A673 (cell line): ENCODE data around the gene RSL1D1. TPM values are rescaled to one million over a fixed set of nuclear protein-coding genes. Genes with fewer than 3 reads are reported as not detected.

Experiments
- BruUV-seq: library from RNA; stranded (reverse); fragments of 400-500 nt; replicated peaks from 2 replicates; lab custom pipeline; 2021; lab: Mats Ljungman, UMichigan
- CTCF ChIA-PET: fragments of 300-600 bp; sonication (Branson Sonifier 250); formaldehyde crosslinking; loops from one replicate; lab custom pipeline; 2022; ENCODE audit warnings: antibody characterized with exemption; lab: Charles Lee
- POLR2A ChIA-PET: fragments of 300-600 bp; sonication (Branson Sonifier 250); formaldehyde crosslinking; loops from one replicate; lab custom pipeline; 2022; ENCODE audit warnings: antibody characterized with exemption; ENCODE audit not compliant: low non-redundant PET; lab: Charles Lee
- DNase-seq: peaks from one replicate; pipeline ENCODE4 v3.0.0-alpha.2; 2015; ENCODE audit warnings: low spot score
- H3K27ac ChIP-seq: fragments of 200-600 bp; sonication (generic); 2 replicates; pipeline ENCODE4 v1.5.1; 2016; ENCODE audit warnings: mixed run types, low read depth, mild to moderate bottlenecking, mixed read lengths, antibody characterized with exemption, low read length; ENCODE audit not compliant: poor library complexity, severe bottlenecking
- H3K27me3 ChIP-seq: fragments of 200-600 bp; sonication (generic); replicated peaks from 2 replicates; pipeline ENCODE4 v1.6.1; 2017; ENCODE audit warnings: mixed run types, low read depth, mild to moderate bottlenecking, mixed read lengths, antibody characterized with exemption, low read length; ENCODE audit not compliant: insufficient read depth, poor library complexity
- H3K36me3 ChIP-seq: fragments of 200-600 bp; sonication (generic); 2 replicates; pipeline ENCODE4 v1.6.1; 2016; ENCODE audit warnings: mixed run types, mild to moderate bottlenecking, mixed read lengths, antibody characterized with exemption, low read length; ENCODE audit not compliant: insufficient read depth, poor library complexity, severe bottlenecking
- H3K4me1 ChIP-seq: fragments of 200-600 bp; sonication (generic); 2 replicates; pipeline ENCODE4 v1.6.1; 2017; ENCODE audit warnings: mixed run types, mild to moderate bottlenecking, mixed read lengths, antibody characterized with exemption, low read length; ENCODE audit not compliant: insufficient read depth, poor library complexity, severe bottlenecking
- H3K4me3 ChIP-seq: fragments of 200-600 bp; sonication (generic); 2 replicates; pipeline ENCODE4 v1.5.1; 2016; ENCODE audit warnings: low read depth, mixed run types, mild to moderate bottlenecking, mixed read lengths, low read length; ENCODE audit not compliant: poor library complexity, severe bottlenecking
- H3K9me3 ChIP-seq: fragments of 200-600 bp; sonication (generic); 2 replicates; pipeline ENCODE4 v1.6.1; 2016; ENCODE audit warnings: mixed run types, low read depth, mild to moderate bottlenecking, mixed read lengths, antibody characterized with exemption, low read length; ENCODE audit not compliant: poor library complexity, severe bottlenecking
- EZH2 ChIP-seq: fragments of 200-600 bp; sonication (generic); IDR thresholded peaks from 2 replicates; pipeline ENCODE4 v1.6.1; 2017; ENCODE audit warnings: borderline replicate concordance, low read depth, mild to moderate bottlenecking, mixed read lengths, antibody characterized with exemption, low read length; ENCODE audit not compliant: poor library complexity, severe bottlenecking
- intact Hi-C: fragments of 100-400 bp; cut with micrococcal nuclease; formaldehyde crosslinking; loops from one replicate; pipeline ENCODE4 v1.10.0; 2022; ENCODE audit not compliant: unreplicated experiment
- total RNA-seq: library from RNA; stranded (reverse); gene quantifications from 2 replicates; pipeline ENCODE4 v1.2.3, GENCODE V29; 2021
- TF ChIP-seq, protein P1 (sequence below): fragments of 300-800, 200-600 bp; sonication (generic); conservative IDR thresholded peaks from 2 replicates; pipeline ENCODE4 v1.5.1; 2017; ENCODE audit warnings: low read depth, mild to moderate bottlenecking, antibody characterized with exemption, low read length, moderate library complexity, mixed read lengths

RSL1D1 gene
- total RNA-seq, 1 experiment from 2014 or later: 365 TPM

DNA sequence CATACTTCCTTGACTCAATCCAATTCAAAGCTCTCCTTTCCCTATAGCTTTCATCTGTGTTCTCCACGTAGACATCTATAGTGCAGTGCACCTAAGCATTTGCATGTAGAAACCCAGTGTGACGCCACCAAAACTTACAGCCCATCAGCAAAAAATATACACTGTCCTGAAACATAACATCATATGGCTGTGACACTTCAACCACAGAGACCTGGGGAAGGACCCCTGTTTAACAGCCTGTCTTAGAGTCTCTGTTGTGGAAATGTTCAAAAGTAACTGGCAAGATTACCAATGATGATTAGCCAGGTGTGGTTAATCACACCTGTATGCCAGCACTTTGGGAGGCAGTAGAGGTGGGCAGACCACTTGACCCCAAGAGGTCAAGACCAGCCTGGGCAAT, 42.2 kb upstream of the RSL1D1 start:
- intact Hi-C loops: no loop called here
- Histone ChIP-seq H3K9me3 (no peaks in the 10 kb centered on the region), H3K36me3 (peaks cover 56% of the 10 kb centered on the region), H3K4me3 (no peak overlapping the region), H3K27ac (no peak overlapping the region), H3K4me1 (peaks cover 21% of the 10 kb centered on the region), H3K27me3 (no peaks in the 10 kb centered on the region)
- CTCF ChIA-PET: no interaction called here
- DNase-seq: no peak
- no TSS peak for BruUV-seq
- POLR2A ChIA-PET: no interaction called here
- TF ChIP-seq EZH2: no peak
- TF ChIP-seq, protein P1, sequence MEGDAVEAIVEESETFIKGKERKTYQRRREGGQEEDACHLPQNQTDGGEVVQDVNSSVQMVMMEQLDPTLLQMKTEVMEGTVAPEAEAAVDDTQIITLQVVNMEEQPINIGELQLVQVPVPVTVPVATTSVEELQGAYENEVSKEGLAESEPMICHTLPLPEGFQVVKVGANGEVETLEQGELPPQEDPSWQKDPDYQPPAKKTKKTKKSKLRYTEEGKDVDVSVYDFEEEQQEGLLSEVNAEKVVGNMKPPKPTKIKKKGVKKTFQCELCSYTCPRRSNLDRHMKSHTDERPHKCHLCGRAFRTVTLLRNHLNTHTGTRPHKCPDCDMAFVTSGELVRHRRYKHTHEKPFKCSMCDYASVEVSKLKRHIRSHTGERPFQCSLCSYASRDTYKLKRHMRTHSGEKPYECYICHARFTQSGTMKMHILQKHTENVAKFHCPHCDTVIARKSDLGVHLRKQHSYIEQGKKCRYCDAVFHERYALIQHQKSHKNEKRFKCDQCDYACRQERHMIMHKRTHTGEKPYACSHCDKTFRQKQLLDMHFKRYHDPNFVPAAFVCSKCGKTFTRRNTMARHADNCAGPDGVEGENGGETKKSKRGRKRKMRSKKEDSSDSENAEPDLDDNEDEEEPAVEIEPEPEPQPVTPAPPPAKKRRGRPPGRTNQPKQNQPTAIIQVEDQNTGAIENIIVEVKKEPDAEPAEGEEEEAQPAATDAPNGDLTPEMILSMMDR: no peak

DNA sequence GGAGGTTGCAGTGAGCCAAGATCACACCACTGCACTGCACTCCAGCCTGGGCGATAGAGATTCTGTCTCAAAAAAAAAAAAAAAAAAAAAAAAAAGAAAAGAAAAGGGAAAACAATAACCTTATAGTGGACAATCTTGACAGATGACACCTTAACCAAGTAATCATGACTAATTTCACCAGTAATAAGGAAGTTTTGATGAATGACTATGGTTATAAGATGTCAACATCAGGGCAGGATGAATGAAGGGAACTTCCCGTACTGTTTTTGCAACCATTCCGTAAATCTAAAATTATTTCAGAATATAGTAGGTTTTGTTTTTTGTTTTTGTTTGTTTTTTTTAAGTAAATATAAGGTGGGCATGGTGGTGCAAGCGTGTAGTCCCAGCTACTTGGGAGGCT, 41.4 kb upstream of the RSL1D1 start:
- H3K9me3 ChIP-seq: no peaks in the 10 kb centered on the region
- intact Hi-C loops: no loop called here
- DNase-seq: no peak
- H3K36me3 ChIP-seq: peaks cover 62% of the 10 kb centered on the region
- peaks cover 21% of the 10 kb centered on the region for H3K4me1 ChIP-seq
- BruUV-seq: no TSS peak
- CTCF ChIA-PET: no interaction called here
- H3K4me3 ChIP-seq: no peak overlapping the region
- no peaks in the 10 kb centered on the region for H3K27me3 ChIP-seq
- POLR2A ChIA-PET: no interaction called here
- TF ChIP-seq EZH2: no peak
- TF ChIP-seq, protein P1: no peak
- H3K27ac ChIP-seq: no peak overlapping the region

DNA sequence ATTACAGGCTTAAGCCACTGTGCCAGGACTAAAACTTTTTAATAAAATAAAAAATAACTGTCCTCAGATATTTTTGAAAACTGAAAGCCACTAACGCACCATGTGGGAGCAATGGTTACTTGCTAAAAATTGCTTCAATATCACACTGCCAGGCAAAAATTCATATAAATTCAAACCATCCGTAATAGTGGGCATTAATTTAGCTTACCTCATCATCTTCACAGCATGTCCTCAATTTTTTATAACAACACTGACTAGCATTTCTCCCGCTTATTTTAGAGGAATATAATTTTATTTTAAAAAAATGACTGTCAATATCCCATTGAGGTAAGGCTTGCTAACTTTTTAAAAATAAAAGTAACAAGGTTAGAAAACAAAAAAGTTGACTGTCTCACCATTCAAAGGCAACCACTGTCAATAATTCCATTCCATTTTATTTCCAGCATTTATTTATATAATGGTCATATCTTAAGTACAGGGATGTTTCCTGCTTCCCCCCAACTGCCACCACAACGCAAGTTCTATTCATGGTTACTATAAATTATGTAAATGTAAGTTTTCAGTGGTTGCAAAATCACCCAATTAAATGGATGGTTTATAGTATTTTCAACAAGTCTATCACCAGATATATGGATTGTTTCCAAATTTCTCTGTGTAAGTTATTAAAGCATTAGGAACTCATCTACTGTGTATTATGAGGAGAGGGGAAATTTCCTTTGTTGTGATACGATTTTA, 39.1 kb upstream of the RSL1D1 start:
- no peaks in the 10 kb centered on the region for H3K27me3 ChIP-seq
- H3K36me3 ChIP-seq: peaks cover 75% of the 10 kb centered on the region
- peaks cover 6% of the 10 kb centered on the region for H3K4me1 ChIP-seq
- no peak for TF ChIP-seq EZH2
- TF ChIP-seq, protein P1: no peak
- H3K27ac ChIP-seq: no peak overlapping the region
- intact Hi-C loops: no loop called here
- DNase-seq: peak; percentile 42
- BruUV-seq: no TSS peak
- no peak overlapping the region for H3K4me3 ChIP-seq
- POLR2A ChIA-PET: no interaction called here
- no peaks in the 10 kb centered on the region for H3K9me3 ChIP-seq
- CTCF ChIA-PET: no interaction called here
